ENCODE results near the gene LORICRIN.

The LORICRIN gene

GRCh38 chr1:153308540-153308939 lies 49.1 kb downstream of the LORICRIN start:
- Histone ChIP-seq H3K27me3 (ENCODE audit: insufficient read depth, low read length) (no peaks in the 10 kb centered on the region), H4K20me1 (ENCODE audit: insufficient read depth, low read length) (no peaks in the 10 kb centered on the region), H3K9me2 (ENCODE audit: low read depth, low read length) (no peaks in the 10 kb centered on the region), H3K4me1 (ENCODE audit: insufficient read depth, low read length, severe bottlenecking) (no peaks in the 10 kb centered on the region), H3K9ac (ENCODE audit: low read length) (no peak overlapping the region), H3K36me3 (ENCODE audit: insufficient read depth, low read length) (no peaks in the 10 kb centered on the region), H3K79me2 (ENCODE audit: insufficient read depth, low read length) (no peaks in the 10 kb centered on the region), H3K27ac (ENCODE audit: low read depth, low read length, poor library complexity, severe bottlenecking) (no peak overlapping the region), H3K4me3 (ENCODE audit: low read depth, low read length, poor library complexity, severe bottlenecking) (no peak overlapping the region), H3F3A (ENCODE audit: insufficient read depth, low read length) (no peaks in the 10 kb centered on the region), H3K4me2 (ENCODE audit: low read length) (no peak overlapping the region), H2AFZ (ENCODE audit: low read length) (no peak overlapping the region), H3K9me3 (ENCODE audit: low read length) (no peaks in the 10 kb centered on the region)
- TF ChIP-seq EZH2 (IDR thresholded peaks at IDR 0.05; ENCODE audit: borderline replicate concordance, low read length) = no peak
- no peak for TF ChIP-seq CTCF (IDR thresholded peaks at IDR 0.05; ENCODE audit: low read length)

DNA sequence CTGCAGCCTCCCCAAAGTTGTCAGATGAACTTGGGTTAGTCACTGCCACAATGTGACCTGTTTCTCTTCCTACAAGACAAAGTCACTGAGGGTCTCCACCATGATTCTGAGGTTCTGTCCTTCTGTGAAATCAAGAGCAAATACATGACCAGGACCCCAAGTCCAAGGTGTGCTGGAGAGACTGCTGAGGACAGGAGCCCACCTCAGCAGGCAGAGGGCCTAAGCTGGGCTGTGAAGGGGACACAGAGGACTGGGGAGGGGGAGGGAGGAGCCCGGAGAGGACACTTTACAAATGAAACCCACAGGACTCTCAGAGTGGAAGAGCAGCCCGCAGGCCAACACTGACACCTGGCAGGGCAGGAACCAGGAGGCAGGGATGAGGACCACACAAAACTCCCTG lies 50.0 kb downstream of the LORICRIN start:
- H3K9ac ChIP-seq (ENCODE audit: low read length) = no peak overlapping the region
- no peak overlapping the region for H3K27ac ChIP-seq (ENCODE audit: low read depth, low read length, poor library complexity, severe bottlenecking)
- H3K4me1 ChIP-seq (ENCODE audit: insufficient read depth, low read length, severe bottlenecking) = no peaks in the 10 kb centered on the region
- no peaks in the 10 kb centered on the region for H3K9me2 ChIP-seq (ENCODE audit: low read depth, low read length)
- no peak overlapping the region for H2AFZ ChIP-seq (ENCODE audit: low read length)
- no peaks in the 10 kb centered on the region for H3F3A ChIP-seq (ENCODE audit: insufficient read depth, low read length)
- no peaks in the 10 kb centered on the region for H3K27me3 ChIP-seq (ENCODE audit: insufficient read depth, low read length)
- no peak overlapping the region for H3K4me3 ChIP-seq (ENCODE audit: low read depth, low read length, poor library complexity, severe bottlenecking)
- H4K20me1 ChIP-seq (ENCODE audit: insufficient read depth, low read length) = no peaks in the 10 kb centered on the region
- no peak overlapping the region for H3K4me2 ChIP-seq (ENCODE audit: low read length)
- TF ChIP-seq CTCF (IDR thresholded peaks at IDR 0.05; ENCODE audit: low read length) = no peak
- TF ChIP-seq EZH2 (IDR thresholded peaks at IDR 0.05; ENCODE audit: borderline replicate concordance, low read length) = no peak
- H3K36me3 ChIP-seq (ENCODE audit: insufficient read depth, low read length) = no peaks in the 10 kb centered on the region
- H3K9me3 ChIP-seq (ENCODE audit: low read length) = no peaks in the 10 kb centered on the region
- H3K79me2 ChIP-seq (ENCODE audit: insufficient read depth, low read length) = no peaks in the 10 kb centered on the region

GRCh38 chr1:153310526-153310925 lies 51.0 kb downstream of the LORICRIN start:
- Histone ChIP-seq H4K20me1 (ENCODE audit: insufficient read depth, low read length) (no peaks in the 10 kb centered on the region), H3K27me3 (ENCODE audit: insufficient read depth, low read length) (no peaks in the 10 kb centered on the region), H3F3A (ENCODE audit: insufficient read depth, low read length) (no peaks in the 10 kb centered on the region), H3K4me2 (ENCODE audit: low read length) (no peak overlapping the region), H3K4me3 (ENCODE audit: low read depth, low read length, poor library complexity, severe bottlenecking) (no peak overlapping the region), H2AFZ (ENCODE audit: low read length) (no peak overlapping the region), H3K27ac (ENCODE audit: low read depth, low read length, poor library complexity, severe bottlenecking) (no peak overlapping the region), H3K9me3 (ENCODE audit: low read length) (no peaks in the 10 kb centered on the region), H3K36me3 (ENCODE audit: insufficient read depth, low read length) (no peaks in the 10 kb centered on the region), H3K79me2 (ENCODE audit: insufficient read depth, low read length) (no peaks in the 10 kb centered on the region), H3K9ac (ENCODE audit: low read length) (no peak overlapping the region), H3K4me1 (ENCODE audit: insufficient read depth, low read length, severe bottlenecking) (no peaks in the 10 kb centered on the region), H3K9me2 (ENCODE audit: low read depth, low read length) (no peaks in the 10 kb centered on the region)
- TF ChIP-seq CTCF (IDR thresholded peaks at IDR 0.05; ENCODE audit: low read length) (no peak), EZH2 (IDR thresholded peaks at IDR 0.05; ENCODE audit: borderline replicate concordance, low read length) (no peak)

All from OCI-LY1 (cell line).